GM19351 (cell line): ENCODE measurements around the gene PPARG.
"Not testable (repeated sequence)": the region's sequence is repeated elsewhere in the genome, so short reads cannot be mapped to it uniquely, and the experiment has no call there.

Source experiments
- ATAC-seq: cut with Tn5 transposase; IDR thresholded peaks from one replicate; pipeline ENCODE4 v1.9.1; 2021; ENCODE audit warnings: mild to moderate bottlenecking, moderate library complexity; ENCODE audit not compliant: unreplicated experiment

PPARG gene

DNA sequence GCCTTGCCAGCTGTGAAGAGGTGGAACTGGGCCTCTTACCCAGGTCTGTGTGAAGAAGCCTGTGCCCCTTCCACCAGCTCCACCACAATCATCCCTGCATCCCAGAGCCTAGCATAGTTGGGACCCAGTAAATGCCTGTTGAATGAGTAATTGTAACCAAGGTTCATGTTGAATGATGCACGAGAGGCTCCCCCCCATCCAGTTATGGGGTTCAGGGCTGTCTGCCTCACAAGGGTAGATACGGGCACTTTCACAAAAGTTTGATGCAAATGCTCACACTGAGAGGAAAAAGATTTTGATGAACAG, 165.9 kb downstream of the PPARG start:
- ATAC-seq, result no peak

DNA sequence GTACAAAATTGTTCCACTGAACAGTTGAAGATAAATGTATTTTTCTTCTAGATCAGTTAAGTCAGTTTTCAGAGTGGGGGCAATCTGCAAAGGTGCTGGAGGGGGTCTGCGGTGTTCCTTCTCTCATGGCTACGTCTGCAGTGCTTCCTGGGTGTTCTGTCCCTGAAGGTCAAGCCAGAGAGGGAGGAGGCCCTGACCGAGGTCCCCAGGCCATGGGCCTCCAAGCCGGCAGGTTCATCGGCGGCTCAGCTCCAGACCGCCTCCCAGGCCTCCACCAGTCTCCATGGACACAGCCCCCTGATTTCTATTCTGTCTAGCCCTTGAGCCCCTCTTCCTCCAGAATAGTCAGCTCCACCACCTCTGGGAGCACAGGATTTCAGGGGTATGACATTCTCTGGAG, 166.9 kb downstream of the PPARG start:
- ATAC-seq, result no peak

DNA sequence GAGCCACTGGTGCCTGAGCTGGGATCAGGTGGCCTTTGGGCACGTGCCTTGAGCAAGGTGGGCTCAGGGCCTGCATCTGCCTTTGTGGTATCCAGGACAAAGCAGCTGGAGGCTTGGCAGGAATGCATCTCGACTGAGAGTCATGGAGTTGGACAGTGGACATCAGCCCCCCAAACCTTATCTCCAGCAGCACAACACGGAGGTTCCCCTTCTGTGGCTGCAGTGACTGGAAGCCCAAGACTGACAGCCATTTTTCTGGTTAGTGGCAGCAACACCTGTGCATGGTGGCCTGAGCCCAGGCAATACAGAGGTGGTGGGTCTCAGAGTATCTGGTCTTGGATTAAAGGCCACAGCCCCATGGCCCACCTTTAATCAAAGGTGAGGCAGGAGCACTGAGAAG, 167.6 kb downstream of the PPARG start:
- ATAC-seq, result no peak

DNA sequence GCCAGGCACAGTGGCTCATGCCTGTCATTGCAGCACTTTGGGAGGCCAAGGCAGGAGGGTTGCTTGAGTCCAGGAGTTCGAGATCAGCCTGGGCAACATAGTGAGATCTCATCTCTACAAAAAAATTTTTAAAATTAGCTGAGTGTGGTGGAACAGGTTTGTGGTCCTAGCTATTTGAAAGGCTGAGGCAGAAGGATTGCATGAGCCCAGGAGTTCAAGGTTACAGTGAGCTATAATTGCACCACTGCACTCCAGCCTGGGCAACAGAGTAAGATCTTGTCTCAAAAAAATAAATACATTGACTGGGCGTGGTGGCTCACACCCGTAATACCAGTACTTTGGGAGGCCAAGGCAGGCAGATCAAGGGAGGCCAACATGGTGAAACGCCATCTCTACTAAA, 168.5 kb downstream of the PPARG start:
- ATAC-seq, result not testable (repeated sequence)

DNA sequence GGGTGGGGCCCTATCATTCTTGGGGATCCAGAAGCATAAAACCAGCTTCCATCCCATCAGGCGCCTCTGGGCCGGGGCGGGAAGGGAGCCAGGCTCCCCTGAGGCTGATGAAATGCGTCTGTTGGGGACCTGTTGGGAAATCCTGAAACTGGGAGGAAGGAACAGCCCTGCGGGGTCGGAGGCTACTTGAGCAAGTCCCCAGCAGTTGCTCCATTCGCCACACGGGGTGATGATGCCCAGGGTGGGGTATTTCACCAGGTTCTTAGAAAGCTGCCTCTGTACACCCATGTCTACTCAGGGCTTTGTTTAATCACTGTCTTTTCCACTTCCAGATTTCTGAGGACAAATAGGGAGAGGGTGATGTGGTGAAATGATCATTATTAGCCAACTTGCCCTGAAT, 170.0 kb downstream of the PPARG start:
- no peak for ATAC-seq

DNA sequence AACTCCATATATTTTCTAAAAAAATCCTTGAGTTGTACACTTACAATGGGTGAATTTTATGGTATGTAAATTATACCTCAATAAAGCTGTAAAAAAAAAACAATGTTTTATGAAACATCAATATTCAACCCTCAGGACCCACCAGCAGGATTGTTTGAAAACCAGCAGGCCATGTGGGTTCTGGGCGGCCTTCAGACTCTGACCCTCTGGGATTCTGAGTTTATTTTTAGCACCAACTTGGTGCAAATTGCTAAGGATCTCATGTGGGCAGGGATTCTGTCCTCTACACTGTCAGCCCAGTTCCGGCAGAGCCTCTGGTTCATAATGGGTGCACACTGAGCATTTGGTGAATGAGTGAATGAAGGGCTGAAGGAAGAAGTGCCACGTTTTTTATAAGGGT, 171.3 kb downstream of the PPARG start:
- no peak for ATAC-seq

DNA sequence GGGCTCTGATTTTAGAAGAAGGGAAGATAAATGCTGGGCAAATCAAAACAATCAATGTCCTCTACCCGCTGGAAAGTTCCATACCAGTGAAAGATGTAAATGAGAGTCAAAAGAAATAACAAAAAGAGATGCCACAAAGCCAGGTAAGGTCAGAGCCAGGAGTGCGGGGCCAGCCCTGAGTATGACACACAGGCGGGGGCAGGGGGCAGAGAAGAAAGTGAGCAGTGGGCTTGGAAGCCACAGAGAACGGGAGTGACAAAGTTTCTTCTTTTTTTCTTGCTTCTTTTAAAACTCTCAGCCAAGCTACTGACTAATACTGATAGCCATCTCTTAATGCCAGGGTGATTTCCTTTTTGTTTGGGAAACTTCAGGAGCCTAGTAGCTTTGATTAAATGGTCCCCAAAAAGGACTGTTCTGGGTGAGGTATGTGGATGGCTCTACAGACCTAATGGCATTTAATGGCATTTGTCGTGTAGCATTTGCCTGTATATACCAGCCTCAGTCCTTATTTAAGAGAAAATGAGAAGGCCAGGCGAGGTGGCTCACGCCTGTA, 172.3 kb downstream of the PPARG start:
- ATAC-seq, result no peak

DNA sequence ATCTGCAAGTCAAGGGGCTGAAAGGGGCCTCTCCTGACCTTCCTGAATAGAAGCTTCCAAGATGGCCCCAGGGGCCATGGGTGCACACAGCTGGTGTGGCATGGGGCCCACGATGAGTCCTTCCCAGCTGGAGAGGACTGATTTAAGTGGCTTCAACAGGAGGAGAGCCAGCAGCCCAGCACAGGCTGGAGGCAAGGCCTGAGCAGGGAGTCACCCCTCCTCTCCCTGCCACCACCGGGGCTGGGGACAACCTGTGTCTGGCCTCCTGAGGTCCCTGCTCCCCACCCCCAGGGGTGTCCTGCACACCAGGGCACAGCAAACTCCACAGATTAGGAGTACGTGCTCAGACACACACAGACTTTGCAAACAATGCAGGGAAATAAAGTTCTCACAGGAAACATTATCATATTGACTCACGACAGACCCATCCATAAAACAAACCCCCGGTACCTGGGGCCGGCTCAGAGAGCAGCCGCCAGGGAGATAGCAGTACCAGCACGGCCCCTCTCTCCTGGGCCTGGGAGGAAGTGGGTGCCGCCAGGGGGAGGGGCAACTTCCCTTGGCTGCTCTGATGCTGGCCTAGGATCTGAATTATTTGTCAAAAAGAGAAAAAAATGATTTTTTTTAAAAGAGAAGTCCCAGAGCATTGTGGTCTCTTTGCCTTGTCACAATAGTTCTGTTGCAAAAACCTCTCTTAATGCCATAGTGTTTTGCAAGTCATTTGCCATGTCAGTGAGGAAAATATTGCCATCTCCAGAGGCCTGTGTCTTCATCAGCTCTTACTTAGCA, 173.5 kb downstream of the PPARG start:
- no peak for ATAC-seq

DNA sequence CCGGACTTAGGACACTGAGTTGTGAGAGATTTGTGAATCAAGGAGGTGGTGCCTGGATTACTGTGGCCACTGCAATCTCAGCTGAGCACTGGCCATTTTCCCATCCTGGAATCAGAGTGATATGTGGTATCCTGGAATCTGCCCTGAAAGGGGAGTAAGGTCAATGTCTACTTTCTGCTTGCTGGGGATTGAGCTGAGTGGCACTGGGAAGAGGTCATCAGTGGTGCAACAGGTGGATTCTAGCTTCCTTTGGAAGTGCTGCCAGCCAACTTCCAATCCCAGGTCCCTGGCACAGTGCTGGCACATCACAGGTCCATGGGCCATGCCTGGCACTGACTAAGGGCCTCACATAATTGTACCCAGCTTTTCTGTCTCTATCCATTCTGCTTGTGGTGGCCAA, 174.8 kb downstream of the PPARG start:
- ATAC-seq, result no peak

DNA sequence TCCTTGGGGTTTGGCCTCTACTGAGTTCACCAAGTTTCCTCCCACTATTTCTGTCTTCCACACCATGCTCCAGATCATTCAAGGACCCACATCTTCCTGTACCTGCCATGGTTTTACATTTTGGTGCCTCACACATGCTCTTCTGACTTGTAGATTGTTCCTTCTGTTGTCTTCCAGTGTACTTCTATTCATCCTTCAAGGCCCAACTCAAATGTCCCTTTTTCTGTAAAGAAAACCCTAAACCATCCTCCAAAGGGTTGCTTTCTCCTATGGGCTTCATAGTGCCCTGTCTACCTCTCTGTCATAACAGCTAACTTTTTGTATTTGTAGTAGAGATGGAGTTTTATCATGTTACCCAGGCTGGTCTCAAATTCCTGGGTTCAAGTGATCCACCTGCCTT, 175.3 kb downstream of the PPARG start:
- no peak for ATAC-seq

DNA sequence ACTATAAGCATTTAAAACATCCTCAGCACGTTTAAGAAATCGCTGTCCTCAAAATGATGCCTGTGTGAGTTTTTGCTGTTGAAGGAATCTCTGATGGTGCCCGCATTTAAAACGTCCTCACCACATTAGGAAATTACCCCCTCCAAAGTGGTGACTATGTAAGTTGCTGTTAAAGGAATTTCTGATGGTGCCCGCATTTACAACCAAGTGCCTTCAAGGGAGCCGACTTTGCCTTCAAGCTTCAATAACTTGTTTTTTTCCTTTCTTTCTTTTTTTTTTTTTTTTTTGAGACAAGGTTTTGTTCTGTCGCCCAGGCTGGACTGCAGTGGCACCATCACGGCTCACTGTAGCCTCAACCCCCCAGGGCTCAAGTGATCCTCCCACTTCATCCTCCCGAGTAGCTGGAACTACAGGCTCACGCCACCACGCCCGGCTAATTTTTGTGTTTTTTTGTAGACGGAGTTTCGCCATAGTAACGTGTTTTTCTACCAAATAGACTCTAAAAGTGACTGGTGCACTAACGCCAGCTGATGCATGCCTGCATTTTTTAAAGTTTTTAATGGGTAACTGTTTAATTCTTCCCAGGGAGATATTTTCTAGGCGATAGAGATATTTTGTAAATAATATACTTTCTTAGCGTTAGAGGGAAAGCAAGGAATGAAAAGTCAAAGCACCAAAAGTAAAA, 176.4 kb downstream of the PPARG start:
- ATAC-seq, result no peak

DNA sequence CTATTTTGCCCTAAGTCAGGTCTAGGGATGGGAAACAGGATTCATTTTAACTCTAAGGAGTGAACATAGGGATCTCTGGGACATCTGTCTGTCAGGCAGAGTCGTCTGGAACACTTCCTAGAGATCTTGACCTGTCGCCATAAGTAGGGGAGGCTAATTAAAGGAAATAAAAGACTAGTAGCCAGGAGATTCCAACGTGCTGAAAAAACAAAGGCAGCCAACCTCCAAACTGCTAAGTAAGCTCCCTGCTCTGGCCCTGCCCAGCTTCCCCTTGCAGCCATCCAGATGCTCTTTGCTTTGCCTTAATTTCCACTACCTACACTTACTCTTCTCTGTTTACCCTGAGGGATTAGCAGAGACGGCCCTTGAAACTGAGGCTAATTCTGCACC, 177.0 kb downstream of the PPARG start:
- no peak for ATAC-seq

DNA sequence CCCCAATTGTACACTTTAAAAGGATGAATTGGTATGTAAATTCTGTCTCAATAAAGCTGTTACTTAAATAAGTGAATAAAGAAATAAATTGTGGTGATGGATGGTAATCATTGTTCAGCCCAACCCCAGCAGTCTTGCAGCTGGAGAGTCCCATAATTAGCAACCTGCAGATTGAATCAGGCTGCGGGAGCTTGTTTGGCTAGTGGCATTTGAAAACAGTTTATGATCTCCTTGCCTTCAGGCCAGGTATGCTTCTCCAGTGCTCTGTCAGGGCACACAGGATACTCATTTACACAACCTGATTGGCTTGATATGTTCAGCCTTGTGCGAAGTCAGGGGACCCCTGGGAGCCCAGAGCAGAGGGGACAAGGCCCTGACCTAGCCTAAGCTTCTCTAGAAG, 178.9 kb downstream of the PPARG start:
- ATAC-seq, result no peak

DNA sequence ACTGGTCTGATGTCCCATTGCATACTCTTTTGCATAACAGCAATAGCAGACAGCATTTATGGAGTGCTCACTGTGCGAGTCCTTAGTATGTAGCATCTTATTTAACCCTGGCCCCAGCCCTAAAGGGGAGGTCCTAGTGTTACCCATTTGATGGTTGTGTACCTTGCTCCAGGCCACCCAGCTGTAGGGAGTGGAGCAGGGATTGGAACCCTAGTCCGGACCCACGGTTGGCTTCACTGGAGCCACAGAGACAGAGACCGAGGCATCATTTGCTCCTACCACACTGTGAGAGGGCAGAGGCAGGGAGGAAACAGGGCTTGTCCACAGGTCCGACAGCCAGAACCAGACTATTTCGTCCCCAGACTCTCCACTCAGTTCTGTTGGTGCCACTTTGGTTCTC, 179.4 kb downstream of the PPARG start:
- no peak for ATAC-seq

DNA sequence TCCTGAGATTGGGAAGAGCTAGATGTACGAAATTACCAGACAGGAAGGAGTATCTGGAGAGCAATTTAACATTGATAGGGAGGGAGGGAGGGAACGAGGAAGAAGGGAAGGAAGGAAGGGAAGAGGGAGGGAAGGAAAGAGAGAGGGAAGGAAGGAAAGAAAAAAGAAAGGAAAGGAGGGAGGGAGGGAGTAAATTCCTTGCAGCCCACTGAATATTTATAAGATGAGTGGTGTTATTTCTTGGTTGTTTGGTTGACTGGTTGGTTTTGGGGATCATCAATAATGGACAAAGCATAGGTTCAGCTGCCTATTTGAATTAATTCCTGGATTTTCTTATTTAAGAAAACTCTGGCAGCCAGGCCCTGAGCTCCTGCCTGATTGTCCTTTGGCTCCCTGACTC, 179.9 kb downstream of the PPARG start:
- ATAC-seq, result no peak

DNA sequence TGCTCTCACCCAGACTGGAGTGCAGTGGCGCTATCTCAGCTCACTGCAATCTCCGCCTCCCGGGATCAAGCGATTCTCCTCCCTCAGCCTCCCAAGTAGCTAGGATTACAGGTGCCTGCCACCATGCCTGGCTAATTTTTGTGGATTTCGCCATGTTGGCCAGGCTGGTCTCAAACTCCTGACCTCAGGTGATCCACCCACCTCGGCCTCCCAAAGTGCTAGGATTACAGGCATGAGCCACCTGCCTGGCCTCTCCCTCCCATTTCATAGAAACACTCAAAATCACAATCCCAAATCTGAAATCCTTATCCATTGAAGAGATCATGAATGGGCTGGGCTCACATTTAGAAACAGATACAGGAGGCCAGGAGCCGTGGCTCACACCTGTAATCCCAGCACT, 180.4 kb downstream of the PPARG start:
- ATAC-seq, result not testable (repeated sequence)

DNA sequence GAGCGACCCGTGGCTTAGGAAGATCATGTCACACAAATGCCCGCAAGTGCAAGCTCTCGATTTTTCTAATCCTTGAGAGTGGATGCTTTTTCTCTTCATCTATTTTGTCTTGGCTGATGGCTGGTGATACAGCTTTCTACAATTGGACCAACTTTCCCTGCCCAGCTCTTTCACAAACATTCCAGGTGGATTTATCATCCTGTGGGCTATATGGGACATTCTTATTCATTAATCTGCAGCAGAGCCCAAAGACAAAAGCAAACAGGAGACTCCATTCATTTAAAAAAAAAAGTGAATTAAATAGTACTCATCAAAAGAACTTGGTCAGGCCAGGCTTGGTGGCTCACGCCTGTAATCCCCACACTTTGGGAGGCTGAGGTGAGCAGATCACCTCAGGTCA, 181.2 kb downstream of the PPARG start:
- no peak for ATAC-seq

DNA sequence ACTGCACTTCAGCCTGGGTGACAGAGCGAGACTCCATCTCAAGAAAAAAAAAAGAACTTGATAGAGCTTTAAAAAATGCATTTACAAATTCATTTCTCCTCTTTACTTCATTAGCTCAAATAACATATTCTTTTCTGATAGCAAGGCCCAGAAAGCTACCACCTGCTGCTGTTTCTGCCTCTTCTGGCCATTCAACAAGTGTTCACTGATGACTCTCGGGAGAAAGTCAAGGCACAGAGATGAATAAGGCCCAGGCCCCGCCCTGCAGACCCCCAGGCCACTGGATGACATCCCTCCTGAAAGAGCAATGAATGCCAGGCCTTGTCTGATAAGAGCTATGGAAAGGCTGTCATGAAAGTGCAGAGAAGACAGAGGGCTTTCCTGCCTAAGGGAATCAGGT, 181.8 kb downstream of the PPARG start:
- ATAC-seq, result no peak

DNA sequence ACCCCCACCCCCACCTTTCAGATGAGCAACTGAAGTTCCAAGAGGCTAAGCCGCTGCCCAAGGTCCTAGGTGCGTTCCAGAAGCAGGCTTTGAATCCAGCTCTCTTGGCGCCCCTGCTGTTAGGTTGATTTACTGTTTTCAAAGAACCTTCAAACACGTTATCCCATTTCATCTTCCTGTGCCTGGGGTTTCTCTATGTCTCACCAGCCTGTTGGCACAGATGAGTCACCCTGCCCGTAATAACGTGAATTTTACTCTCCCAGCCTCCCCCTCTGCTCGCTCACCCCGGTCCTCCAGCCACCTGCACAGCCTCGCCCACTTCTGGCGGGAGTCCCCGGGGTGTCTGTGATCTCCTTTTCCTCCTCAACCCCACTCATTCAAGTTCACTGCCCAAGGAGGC, 182.4 kb downstream of the PPARG start:
- ATAC-seq, result no peak

DNA sequence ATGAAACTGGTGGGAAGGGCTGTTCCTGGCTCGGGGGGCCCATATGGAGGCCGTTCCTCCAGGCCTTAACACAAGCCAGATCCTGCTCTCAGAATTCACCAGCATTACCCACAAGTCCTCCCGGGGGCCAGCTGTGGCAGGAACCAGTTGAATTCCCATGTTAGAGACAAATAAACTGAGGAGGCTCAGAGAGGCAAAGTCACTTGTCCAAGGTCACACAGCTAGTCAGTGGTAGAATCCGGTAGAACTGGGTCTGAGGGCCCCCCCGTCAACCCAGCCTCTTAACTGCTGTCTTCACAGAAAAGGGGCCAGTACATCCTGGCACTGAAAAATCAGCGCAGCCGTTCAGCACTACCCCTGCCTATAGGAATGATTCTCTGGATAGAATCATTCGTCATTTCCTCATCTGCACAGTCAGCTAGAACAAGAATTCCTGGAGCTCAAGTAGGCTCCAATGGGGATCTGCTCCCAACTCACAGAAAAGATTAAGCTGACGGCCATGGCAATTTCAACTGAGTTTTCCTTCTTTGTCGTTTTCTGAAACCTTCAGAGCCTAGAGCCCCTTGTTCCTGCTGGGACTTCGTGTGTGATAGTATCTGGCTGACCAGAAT, 183.2 kb downstream of the PPARG start:
- ATAC-seq, result no peak

DNA sequence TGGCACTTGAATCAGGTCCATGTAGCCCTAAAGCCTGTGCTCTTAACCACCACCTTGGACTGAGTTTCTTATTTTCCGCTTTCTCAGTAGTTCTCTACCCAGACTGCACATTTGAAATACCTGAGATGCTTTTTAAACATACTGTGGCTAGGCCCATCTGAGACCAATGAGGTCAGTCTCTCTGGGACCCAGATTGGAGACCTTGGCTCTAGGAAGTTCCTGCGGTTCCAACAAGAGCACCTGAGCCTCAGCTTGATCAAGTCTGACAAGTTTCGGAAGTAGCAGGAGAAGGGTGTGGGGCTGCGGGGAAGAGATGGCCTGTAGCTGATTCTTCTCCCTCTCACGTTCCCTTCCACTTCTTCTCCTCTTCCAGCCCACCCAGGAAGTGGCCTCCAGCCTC, 183.9 kb downstream of the PPARG start:
- no peak for ATAC-seq

DNA sequence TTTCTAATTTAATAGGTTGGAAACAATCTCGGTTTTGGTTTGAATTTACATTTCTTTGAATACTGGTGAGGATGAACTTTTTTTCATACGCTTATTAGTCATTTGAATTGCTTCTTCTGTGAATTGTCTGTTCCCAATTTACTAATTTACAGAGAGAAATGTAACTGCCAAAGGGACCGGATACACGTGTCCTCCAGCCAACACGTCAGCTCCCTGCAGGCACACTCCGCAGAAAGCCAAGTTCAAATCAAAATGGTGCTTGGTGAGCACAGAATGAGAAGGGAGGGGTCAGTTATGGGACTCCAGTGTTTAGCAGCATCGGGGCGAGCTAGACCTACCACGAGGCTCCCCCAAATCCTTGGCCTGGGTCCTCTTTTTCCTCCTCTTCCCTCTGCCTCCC, 184.6 kb downstream of the PPARG start:
- ATAC-seq, result no peak
